HG02763 (cell line): ENCODE data around the gene NUP155.
"Not testable (repeated sequence)": the region's sequence is repeated elsewhere in the genome, so short reads cannot be mapped to it uniquely, and the experiment has no call there.

Source experiments
- ATAC-seq: cut with Tn5 transposase; IDR thresholded peaks from one replicate; pipeline ENCODE4 v1.9.1; 2021; ENCODE audit warnings: mild to moderate bottlenecking, moderate library complexity; ENCODE audit not compliant: unreplicated experiment

Gene NUP155

GRCh38 chr5:37370864-37371726 is at the start of gene NUP155:
NUP155 (minus strand) TSS chr5:37371106; CDS start chr5:37370977, 129 bp downstream.
- ATAC-seq = peak; percentile 96

- ATAC-seq = no peak
Observed at GRCh38 chr5:37417347-37417746, 46.4 kb upstream of the NUP155 start.

- ATAC-seq = not testable (repeated sequence)
Observed at GRCh38 chr5:37415456-37415855, 44.5 kb upstream of the NUP155 start.

GRCh38 chr5:37412515-37412914 is 41.6 kb upstream of the NUP155 start:
- ATAC-seq = no peak

- ATAC-seq = no peak
Observed at GRCh38 chr5:37400501-37400900, 29.6 kb upstream of the NUP155 start.

DNA sequence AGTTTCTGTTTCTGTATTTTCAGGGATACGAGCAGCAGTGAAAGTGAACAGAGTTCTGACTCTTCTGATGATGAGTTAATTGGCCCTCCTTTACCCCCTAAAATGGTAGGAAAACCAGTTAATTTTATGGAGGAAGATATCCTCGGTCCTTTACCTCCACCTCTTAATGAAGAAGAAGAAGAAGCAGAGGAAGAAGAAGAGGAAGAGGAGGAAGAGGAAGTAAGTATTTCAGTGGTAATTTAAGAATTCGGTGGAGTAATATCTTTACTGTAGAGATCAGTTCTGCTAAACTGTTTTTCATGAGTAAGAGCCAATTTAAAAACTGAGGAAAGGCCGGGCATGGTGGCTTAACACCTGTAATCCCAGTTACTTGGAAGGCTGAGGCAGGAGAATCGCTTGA is 25.4 kb upstream of the NUP155 start:
- ATAC-seq = no peak

- no peak for ATAC-seq
Observed at GRCh38 chr5:37391591-37391990, 20.7 kb upstream of the NUP155 start.

- peak; percentile 99 for ATAC-seq
Observed at GRCh38 chr5:37379100-37379628, 8.3 kb upstream of the NUP155 start, which contains the start of gene WDR70. WDR70 (plus strand) TSS chr5:37379318; CDS start chr5:37379368, 50 bp downstream.

GRCh38 chr5:37378066-37378465 is 7.2 kb upstream of the NUP155 start:
- ATAC-seq = not testable (repeated sequence)

DNA sequence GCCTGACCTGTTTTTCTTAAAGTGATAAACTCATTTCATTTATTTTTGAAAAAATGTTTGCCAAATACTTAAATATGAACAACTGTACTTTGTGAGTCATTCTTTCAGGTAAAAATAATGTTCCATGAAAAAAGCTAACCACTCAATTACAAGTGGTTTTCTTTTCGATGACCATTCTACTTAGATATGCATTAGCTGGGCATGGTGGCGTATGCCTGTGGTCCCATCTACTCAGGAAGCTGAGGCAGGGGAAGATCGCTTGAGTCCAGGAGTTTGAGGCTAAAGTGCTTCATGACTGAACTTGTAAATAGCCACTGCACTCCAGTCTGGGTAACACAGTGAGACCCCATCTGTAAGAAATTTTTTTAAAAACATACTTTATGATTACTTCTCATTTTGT is 4.2 kb upstream of the NUP155 start:
- ATAC-seq = no peak

DNA sequence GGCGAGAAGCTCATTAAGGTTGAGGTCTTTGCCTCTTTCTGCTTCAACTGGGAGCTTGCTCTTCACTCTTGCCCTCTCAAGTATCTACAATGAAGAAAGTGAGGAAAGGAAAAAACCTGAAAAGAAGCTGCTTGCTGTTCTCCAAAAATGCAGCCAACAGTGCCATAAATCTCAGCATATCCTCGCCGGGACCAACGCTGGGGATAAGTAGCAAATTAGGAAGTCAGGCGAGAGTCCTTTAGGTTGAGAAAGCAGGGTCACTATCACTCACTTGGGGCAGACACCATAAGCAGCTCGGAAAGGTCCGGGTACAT is 399 bp downstream of the NUP155 start:
- ATAC-seq = peak; percentile 44

DNA sequence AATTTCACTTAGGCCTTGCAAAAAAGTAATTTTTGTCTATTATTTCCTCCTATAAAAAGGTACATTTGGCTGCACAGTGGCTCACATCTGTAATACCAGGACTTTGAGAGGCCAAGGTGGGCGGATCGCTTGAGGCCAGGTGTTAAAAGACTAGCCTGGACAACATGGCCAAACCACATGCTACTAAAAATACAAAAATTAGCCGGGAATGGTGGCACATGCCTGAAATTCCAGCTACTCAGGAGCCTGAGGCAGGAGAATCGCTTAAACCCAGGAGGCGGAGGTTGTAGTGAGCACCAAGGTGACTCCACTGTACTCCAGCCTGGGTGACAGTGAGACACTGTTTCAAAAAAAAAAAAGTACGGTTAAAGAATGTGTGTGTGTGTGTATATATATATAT is 15.7 kb downstream of the NUP155 start:
- ATAC-seq = no peak

DNA sequence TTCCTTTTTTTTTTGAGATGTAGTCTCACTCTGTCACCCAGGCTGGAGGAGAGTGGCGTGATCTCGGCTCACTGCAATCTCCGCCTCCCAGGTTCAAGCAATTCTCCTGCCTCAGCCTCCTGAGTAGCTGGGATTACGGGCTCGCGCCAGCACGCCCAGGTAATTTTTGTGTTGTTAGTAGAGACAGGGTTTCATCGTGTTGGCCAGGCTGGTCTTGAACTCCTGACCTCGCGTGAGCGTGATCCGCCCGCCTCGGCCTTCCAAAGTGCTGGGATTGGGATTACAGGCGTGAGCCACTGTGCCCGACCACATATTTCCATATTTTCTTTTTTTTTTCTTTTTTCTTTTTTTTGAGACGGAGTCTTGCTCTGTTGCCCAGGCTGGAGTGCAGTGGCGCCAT is 28.2 kb downstream of the NUP155 start:
- ATAC-seq = not testable (repeated sequence)

DNA sequence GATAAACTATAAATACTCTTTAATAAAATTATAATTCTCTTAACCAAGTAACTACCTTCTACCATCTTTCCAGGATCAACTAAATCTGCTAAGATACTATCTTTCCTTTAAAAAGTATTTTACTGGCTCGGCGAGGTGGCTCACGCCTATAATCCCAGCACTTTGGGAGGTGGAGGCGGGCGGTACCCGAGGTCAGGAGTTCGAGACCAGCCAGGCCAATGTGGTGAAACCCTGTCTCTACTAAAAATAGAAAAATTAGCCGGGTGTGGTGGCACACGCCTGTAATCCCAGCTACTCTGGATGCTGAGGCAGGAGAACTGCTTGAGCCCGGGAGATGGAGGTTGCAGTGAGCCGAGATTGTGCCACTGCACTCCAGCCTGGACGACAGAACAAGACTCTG is 36.2 kb downstream of the NUP155 start:
- ATAC-seq = not testable (repeated sequence)

DNA sequence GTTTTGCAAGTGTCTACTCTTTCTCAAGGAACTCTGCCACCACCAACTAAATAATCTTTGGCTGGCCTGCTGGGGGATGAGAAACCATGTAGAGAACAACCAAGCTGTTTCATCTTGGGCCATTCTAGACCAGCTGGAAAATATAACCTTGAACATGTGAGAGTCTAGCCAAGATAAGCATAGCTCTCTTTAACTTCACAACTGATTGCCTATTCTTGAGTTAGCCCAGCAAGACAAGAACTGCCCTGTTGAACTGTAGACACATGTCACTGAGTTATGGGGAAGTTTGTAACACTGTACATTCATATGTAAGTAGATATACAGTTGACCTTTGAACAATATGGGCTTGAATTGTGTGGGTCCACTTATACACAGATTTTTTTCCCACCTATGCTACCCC is 44.4 kb downstream of the NUP155 start:
- ATAC-seq = no peak

DNA sequence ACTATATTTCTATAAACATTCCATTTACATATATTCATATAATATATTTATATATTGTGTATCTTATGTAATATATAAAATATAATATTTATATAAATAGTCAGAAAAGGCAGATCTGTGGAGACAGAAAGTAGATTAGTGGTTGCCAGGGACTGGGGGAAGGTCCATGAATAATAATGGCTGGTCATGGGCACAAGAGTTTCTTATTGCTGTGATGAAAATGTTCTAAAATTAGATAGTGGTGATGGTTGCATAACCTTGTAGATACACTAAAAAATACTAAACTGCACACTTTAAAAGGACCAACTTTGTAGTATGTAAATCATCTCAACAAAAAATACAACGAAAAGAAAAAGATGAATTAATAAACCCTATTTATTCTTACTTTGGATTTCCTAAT is 47.3 kb downstream of the NUP155 start:
- ATAC-seq = no peak

- ATAC-seq = no peak
Observed at GRCh38 chr5:37319037-37319782, 51.7 kb downstream of the NUP155 start.

DNA sequence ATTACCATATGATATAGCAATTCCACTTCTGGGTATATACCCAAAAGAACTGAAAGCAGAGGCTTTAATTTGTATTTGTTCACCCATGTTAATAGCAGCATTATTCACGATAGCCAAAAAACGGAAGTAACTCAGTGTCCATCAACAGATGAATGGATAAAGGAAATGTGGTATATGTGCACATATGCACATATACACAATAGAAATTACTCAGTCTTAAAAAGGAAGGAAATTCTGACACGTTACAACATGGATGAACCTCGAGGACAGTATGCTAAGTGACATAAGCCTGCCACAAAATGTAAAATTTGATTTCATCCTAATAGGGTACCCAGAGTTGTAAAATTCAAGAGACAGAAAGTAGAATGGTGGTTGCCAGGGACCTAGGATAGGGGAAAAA is 54.9 kb downstream of the NUP155 start:
- no peak for ATAC-seq

- ATAC-seq = no peak
Observed at GRCh38 chr5:37310360-37310759, 60.5 kb downstream of the NUP155 start.

GRCh38 chr5:37308793-37309192 is 62.1 kb downstream of the NUP155 start:
- ATAC-seq = no peak

DNA sequence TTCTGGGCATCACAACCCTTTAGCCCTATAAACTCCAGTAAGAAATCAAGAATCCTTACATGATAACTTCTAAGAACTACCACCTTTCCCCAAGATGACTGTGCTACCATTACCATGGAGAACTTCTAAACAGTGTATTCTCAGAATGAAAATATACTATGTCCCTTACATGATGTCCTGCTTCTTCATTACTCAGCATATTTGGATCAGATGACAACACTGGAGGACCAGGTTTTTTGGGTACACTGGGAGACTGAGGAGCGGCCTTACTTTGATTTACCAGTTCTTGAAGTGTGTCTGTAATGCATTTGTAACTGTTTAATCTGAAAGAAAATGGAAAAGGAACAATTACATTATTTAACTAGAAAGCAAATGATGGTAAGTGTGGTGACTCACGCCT is 66.0 kb downstream of the NUP155 start:
- no peak for ATAC-seq

GRCh38 chr5:37296313-37296712 is 74.6 kb downstream of the NUP155 start:
- ATAC-seq = not testable (repeated sequence)
